HG03460 (cell line): ENCODE results near the gene GDPD4.

Experiments used
- ATAC-seq: cut with Tn5 transposase; IDR thresholded peaks from one replicate; pipeline ENCODE4 v1.9.1; 2021; ENCODE audit not compliant: unreplicated experiment

GDPD4 gene

DNA sequence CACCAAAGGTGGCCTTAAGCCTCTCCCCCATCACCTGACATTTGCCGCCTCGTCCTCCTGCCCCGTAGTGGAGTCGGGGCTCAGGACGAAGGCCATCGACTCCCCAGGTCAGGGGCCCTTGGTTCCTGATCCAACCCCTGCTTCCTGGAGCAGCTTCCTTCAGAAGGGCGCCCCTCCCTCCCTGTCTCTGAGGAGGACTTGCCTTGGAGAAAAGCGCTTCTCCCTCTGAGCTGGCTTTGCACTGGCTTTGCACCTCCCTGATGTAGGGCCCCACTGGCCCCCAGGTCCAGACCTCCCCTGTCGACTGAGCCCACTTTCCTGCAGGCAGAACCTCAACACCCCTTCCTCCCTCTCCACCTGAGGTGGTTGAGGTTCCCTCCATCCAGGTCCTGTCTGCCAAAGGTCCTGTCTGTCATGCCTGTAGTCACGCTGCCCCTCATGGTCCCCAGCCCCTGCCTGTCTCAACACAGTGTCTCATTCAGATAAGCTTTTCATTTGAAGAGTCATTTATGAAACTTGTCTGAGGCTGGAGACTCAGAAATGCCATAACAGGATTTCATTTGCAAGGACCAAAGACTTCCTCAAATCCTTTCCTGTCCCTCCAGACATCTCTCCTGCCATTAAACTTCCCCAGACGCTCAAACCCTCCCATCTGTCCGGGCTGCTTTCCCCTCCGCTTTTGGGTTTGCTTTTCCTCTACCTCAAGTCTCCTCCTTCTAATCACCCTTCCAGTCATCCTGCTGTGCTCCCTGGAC lies 95.0 kb downstream of the GDPD4 start:
- no peak for ATAC-seq

DNA sequence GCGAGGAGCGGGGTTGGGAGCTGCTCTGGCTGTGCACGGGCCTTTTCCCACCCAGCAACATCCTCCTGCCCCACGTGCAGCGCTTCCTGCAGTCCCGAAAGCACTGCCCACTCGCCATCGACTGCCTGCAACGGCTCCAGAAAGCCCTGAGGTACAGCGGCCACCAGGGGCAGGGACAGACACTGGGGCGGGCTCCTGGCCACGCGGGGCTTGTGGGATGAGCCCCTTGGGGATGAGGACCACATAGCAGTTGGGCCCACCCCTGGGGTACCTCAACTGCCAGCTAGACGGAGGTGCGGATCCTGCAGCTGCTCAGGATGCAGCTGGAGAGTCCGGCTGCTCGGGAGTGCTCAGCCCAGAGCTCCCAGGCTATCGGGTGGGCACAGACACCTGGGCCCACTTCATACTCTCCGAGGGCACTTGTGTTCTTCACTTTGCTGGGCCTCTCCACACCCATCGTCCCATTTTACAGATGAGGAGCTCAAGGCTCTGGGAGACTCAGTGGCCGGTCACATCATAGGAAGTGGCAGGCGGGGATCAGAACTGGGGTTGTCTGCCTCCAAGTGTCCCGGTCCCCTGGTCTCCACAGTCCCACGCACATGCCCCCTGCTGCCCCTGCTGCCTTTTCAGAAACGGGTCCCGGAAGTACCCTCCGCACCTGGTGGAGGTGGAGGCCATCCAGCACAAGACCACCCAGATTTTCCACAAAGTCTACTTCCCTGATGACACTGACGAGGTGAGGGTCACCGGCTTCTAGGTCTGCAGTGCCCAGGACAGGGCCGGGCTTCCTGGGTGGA lies 95.8 kb downstream of the GDPD4 start:
- no peak for ATAC-seq

DNA sequence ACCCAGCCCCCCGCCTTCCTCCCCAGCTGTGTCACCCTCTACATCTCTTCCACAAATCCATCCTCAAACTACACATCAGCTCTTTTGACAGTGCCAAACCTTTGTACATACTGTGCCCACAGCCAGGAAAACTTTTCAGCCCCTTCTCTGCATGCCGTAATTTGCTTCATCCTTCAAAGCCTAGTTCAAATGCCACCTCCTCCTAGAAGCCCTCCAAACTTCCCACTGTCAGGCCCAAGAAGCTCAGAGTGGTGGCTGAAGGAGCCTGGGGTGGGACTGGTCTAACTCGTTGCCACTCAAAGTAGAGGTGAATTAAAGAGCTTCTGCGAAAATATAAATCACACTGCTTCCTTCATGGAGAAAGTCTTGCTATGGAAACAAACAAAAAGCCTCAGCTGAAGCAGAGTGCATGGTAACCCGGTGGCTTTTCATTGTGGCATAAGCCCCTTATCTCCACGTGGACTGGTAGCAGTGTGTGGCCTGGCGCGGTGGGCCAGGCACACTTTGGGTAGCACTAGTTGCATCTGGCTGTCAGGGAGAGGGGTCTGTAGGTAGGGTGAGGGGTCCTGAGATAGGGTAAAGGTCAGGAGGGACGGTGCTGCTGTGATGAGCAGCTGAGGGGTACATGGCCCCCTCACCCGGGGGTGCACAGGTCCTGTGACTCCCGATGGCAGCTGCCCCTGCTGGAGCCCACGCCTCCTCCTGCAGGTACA lies 96.6 kb downstream of the GDPD4 start:
- no peak for ATAC-seq

DNA sequence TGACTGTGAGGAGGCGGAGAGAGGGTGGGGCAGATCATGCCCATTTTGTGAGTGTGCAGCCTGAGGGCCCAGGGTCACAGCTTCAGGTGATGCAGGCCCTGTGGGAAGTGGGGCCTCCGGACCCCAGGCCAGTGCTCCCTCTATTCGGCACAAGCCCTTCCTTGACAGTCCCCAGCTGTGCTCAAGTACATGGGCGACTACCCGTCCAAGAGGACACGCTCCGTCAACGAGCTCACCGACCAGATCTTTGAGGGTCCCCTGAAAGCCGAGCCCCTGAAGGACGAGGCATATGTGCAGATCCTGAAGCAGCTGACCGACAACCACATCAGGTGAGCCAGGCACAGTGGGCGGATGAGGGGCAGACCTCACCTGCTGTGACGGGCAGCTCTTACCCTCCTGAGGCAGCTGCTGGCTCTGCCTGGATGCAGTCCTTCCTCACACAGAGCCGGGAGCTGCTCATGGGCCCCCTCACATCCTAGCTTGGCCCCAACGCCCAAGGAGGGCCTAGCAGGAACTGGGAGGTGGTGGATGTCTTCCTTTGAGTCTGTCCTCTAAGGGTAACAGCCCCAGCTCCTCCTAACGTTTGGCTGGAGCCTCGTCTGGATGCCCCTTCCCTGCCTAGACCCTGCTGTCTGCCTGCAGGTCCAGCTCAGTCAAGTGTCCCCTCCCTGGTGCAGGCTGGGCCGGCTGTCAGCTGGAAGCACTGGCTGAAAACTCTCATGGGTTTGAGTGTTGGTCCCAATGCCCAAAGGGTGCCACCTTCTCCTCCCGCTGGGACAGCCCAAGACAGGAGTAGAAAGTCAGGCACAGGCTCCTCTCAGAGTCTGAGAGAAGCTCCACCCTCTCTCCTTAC lies 97.4 kb downstream of the GDPD4 start:
- no peak for ATAC-seq

DNA sequence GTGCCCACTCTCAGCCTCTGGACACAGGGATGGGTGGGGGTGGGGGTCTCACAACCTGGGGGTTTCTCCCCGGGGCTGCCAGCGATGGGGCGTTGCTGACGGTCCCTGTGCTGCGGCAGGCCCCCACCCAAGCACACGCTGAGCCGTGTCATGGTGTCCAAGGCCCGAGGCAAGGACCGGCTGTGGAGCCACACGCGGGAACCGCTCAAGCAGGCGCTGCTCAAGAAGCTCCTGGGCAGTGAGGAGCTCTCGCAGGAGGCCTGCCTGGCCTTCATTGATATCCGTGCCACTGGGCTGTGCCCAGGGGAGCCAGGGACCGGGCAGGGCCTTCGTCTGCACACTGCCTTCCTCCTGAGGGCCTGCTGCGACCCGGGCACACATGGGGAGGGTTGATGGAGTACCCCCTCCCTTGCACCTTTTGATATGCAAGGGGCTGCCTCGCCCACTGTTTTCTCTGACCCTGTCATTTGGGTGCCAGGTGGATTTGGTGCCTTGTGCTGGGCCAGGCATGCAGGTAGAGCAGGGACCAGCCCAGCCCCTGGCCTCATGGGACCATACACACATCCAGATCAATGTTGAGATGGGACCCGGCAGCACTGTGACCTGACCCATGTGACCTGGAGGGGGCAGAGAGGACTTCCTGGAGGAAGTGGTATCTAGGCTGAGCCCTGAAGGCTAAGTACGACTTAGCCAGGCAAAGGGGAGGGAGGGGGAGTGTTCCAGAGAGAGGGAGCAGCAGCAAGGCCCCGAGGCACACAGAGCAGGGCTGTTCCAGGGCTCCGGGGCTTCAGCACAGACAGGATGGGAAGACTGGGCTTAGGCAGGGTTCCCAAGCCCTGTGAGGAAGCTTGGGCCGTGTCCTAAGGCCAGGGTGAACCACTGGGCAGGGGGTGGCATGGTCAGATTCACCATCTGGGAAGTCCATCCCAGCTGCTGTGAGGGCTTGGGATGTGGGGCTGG lies 98.3 kb downstream of the GDPD4 start:
- ATAC-seq = no peak

DNA sequence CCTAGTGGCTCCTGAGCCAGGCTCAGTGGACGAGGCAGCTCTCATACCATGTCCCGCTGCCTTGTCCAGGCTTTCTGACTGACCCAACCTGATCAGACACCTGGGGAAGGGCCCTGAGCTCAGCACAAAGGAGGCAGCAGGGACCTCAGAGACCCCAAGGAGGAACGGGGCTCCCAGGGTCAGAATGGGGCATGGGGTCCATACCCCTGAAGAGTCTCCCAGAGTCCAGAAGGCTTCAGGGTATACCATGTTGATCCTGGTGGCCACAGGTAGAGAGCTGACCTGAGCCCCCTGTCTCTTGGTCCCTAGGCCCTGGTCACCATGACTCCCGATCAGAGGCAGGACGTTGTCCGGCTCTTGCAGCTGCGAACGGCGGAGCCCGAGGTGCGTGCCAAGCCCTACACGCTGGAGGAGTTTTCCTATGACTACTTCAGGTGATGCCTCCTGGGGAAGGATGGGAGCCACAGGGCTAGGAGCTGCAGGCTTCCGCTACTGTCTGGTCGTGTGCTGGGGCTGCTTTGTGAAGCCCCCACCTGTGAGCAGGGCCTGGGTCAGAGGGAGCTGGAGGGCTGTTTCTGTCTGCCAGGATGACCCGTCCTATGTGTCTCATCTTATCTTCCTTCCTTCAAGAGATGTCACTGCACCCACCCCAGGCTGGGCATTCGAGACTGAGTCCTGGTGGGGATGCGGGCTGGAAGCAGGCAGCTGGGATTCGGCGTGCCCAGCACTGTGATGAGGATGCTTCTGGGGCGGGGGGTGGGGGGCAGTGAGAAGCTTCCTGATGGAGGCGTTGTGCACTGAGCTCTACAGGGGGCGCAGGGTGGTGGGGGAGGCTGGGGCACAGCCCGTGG lies 99.3 kb downstream of the GDPD4 start:
- no peak for ATAC-seq

DNA sequence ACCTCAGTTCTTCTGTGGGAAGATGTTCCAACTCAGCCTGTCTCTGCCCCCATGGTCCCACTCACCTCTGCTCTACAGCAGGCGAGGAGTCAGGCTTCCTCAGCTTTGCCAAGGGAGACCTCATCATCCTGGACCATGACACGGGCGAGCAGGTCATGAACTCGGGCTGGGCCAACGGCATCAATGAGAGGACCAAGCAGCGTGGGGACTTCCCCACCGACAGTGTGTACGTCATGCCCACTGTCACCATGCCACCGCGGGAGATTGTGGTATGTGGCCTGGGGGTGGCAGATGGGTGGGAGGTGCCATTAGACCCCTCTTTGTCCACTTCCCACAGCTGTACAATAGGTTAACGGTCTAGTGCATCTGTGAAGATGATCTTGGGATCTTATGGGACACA lies 100.1 kb downstream of the GDPD4 start:
- ATAC-seq = no peak

DNA sequence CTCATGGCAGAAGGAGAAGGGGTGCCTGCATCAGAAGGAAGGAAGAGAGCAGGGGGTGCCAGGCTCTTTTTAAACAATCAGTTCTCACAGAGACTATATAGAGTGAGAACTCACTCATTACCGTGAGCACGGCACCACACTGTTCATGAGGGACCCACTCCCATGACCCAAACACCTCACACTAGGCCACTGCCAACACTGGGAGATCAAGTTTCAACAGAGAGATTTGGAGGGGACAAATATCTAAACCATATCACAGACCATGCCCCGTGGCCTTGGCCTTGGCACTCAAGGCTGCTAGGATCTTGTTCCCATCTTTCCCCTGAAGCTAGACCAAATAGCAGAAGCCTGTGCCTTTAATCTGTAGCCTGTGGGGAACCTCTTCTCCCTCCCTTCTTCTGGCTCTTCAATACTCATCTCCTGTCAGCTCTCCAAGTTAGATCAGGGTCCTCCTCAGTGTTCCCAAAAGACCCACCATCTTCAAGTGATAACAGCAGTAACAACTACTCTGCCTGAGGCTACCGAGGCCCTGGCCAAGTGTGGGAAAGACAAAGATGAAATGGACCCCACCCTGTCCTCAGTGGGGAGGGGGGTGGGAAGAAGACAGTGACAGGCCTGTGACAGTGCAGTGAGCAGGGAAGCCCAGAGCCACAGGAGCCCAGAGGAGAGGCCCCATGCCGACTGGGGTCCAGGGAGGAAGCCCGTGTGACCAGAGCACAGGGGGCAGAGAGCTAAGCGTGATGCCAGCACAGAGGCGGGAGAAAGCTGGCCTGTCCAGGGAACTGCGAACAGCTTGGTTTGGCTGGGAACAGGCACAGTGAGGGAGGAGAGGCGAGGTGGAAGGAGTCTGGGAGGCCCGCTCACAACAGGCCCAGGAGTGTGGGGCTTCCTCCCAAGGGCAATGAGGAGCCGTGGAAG lies 100.9 kb downstream of the GDPD4 start:
- no peak for ATAC-seq

DNA sequence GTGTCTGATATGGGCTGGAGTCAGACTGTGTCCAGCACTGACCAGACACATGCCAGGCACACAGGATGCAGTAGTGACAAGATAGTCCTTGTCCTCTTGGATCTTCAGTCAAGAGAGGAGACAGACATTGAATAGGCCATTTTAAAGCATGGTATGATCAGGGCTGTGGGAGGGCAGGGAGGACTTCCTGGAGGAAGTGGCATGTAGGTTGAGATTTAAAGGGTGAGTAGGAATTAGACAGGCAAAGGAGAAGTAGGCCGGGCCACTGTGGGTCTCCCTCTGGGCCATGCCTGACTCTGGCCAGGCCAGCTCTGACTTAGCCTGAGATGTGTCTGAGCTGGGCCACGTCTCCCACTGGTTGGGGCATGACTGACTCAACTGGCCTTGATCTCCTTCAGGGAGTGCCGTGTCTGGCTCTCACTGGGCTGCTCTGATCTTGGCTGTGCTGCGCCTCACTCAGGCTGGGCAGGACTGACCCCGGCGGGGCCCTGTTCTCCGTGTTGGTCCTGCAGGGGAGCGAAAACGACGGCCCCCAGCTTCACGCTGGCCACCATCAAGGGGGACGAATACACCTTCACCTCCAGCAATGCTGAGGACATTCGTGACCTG lies 102.2 kb downstream of the GDPD4 start:
- no peak for ATAC-seq

DNA sequence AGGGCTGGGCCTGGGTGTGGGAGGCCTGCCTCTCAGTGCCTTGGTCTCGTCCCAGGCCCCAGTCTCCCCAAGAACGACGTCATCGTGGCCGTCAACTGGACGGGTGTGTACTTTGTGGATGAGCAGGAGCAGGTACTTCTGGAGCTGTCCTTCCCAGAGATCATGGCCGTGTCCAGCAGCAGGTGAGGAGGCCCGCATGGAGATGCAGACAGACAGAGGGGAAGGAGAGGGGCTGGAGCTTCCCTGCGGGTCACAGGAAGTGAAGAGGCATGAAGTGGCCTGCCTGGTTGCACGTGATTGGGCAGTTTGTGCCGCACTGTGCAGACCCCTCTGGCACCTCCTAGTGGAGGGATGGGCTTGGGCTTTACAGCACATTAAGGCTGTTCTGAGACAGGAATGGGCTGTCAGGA lies 103.0 kb downstream of the GDPD4 start:
- ATAC-seq = no peak

DNA sequence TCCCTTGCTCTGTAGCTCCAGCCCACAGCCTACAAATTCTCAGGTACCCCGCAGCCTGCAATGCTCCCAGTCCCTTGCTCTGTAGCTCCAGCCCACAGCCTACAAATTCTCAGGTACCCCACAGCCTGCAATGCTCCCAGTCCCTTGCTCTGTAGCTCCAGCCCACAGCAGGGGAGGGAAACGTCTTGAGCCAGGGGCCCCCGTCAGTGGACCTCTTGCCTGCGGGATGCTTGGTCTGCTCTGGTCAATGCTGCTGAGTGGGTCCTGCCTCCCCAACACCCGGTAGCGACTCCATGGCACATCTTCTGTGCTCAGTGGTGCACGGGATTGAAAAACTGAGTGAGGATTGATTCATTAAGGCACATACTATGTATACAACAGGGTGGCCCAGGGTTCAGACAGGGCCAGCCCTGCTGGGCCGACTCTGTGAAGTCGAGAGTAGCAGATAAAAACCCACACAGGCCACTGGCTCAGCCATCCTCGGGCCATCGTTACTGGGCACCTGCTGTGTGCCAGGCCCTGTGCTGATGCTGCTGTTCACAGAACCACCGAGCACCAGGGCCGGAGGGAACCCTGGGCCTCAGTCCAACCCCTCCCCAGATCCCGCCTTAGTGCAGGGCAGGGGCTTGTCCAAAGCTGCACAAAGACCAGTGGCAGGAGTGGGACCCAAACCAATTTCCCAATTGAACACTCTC lies 103.7 kb downstream of the GDPD4 start:
- no peak for ATAC-seq

DNA sequence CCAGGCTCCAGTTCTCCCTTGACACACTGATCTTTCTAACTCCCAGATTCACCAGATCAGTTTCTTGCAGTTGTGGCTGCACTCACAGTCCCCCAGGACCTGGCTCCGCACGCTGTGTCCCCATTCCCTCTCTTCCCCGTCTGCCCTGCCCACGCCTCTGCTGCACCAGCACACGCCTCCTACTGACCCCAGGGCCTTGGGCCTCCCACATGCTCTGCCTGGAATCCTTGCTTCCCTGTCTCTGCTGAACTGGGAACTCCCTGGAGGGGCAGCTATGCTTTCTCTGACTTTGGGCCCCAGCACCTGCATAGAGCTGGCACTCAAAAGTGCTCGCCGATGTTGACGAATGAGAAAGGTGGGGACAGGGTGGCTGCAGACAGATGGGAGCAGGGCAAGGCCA lies 104.5 kb downstream of the GDPD4 start:
- no peak for ATAC-seq

DNA sequence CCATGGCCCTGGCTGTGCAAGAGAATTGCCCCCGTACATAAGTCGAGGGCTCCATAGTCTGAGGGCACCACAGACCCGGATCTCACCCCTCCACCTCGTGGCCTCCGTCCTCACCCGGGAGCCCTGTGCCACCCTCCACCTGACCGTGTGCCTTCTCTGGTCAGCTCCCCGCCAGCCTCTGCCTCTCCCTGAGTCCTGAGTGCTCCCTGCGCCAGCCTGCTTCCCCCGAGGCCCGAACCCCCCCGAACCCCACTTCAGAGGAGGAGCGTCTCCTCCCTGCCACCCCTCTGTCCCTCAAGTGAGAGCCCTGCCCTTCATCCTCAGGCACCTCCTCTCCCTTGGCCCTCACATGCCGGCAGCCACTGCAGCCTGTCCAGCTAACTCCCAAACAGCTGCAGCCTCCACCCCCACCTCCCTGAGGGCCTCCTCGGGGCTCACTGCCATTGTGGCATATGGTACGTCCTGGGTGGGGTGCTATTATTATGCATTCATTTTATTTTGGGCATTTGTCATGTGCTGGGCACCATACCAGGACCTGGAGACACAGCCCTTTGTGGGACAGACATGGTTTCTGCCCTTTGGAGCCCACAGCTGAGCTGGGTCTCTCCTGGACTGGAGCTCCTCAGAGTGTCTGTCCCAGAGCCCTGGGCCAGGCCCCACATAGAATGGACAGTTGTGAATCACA lies 106.3 kb downstream of the GDPD4 start:
- no peak for ATAC-seq

DNA sequence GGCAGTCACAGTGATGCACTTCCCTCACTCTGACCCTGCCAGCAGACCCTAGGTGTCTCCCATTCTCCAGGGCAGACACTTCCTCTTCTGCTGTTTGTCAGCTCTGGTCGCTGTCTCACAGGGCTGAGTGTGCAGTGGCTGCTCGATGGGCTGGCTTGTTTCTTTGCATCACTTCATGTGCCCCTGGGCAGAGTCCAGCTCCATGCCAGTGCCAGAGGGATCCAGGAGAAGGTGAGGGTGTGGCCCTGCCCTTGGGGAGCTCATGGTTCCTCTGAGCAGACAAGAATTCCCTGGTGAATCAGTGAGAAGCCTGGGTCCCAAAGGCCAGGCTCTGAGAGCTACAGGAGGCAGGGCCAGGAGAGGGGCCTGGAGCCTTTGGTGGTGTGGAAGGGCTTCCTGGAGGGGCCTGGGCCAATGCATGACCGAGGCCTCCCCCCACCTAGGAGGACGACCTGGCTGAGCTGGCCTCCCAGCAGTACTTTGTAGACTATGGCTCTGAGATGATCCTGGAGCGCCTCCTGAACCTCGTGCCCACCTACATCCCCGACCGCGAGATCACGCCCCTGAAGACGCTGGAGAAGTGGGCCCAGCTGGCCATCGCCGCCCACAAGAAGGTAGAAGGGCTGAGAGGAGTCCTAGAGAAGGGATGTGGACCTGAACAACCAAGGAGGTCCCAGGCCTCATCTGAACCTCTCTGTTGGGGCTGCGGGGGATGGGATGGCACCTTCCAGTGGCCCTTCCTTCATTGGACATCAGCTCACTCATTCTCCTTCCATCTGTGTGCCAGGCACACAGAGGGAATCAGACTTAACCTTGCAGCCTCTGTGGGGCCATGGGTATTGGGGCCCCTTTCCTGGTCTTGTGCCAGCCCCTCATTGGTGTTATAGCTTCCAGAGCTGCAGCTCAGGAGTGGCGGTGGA lies 107.3 kb downstream of the GDPD4 start:
- no peak for ATAC-seq

DNA sequence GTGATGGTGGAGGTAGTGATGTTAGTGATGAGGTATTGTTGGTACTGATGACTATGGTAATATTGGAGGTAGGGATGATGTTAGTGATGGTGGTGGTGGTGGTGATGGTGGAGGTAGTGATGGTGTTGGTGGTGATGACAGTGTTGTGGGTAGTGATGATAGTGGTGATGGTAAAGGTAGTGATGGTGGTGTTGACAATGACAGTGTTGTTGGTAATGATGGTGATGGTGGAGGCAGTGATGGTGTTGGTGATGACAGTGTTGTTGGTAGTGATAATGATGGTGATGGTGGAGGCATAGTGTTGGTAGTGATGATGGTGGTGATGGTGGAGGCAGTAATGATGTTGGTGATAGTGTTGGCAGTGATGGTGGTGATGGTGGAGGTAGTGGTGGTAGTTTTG lies 108.3 kb downstream of the GDPD4 start:
- ATAC-seq = no peak
